Prostate gland (tissue), 2 donors: ENCODE data around the gene CCDC102B.

Experiments used
- CTCF ChIP-seq, 4 experiments: fragments of 200-600 bp in 2 of 4; fragments of 450-650 bp in 2 of 4; sonication (generic) in 2 of 4; IDR thresholded peaks; 1 replicate in 3 of 4; 2 replicates in 1 of 4; pipeline ENCODE4 v1.5.1; 2016 to 2019; ENCODE audit warnings: antibody characterized with exemption in 4 of 4, mild to moderate bottlenecking in 2 of 4, moderate library complexity in 2 of 4
- POLR2A ChIP-seq: fragments of 450-650 bp; IDR thresholded peaks from one replicate; pipeline ENCODE4 v1.6.1; 2016; ENCODE audit warnings: antibody characterized with exemption, mild to moderate bottlenecking
- POLR2AphosphoS5 ChIP-seq: sonication (generic); formaldehyde crosslinking; IDR thresholded peaks from one replicate; pipeline ENCODE4 v1.6.1; 2017; ENCODE audit warnings: antibody characterized with exemption

- TF ChIP-seq CTCF (IDR thresholded peaks at IDR 0.05) (no peak), POLR2A (no peak), POLR2AphosphoS5 (no peak)
These were observed 288.1 kb downstream of the CCDC102B start for GRCh38 chr18:69085951-69086350.
